Measurements from ENCODE around the gene MIEF1.

- no peak for TF ChIP-seq CTCF (IDR thresholded peaks at IDR 0.05; ENCODE audit: insufficient read depth, low read length)
- peak; percentile 83 for TF ChIP-seq GABPA (IDR thresholded peaks at IDR 0.05; ENCODE audit: low read depth)
- peak; percentile 83 for TF ChIP-seq REST (IDR thresholded peaks at IDR 0.05; ENCODE audit: insufficient replicate concordance, low read depth)
- peak; percentile 98 for TF ChIP-seq POLR2AphosphoS5 (IDR thresholded peaks at IDR 0.05; ENCODE audit: low read depth)
Observed at GRCh38 chr22:39520226-39521105, 18.4 kb downstream of the MIEF1 start, which contains the start of gene ATF4.

Data from HL-60 (cell line).